ENCODE results near the gene FERMT2. TPM values are rescaled to one million over a fixed set of nuclear protein-coding genes. Genes with fewer than 3 reads are reported as not detected.
A peak's percentile ranks its signal among the peaks of the same experiment; 100 is the strongest.

FERMT2 gene
- total and polyA plus RNA-seq, 2 donors (not counting 1 experiment from before 2014, with no cell fraction given), result 0.05 TPM; not detected in 1

DNA sequence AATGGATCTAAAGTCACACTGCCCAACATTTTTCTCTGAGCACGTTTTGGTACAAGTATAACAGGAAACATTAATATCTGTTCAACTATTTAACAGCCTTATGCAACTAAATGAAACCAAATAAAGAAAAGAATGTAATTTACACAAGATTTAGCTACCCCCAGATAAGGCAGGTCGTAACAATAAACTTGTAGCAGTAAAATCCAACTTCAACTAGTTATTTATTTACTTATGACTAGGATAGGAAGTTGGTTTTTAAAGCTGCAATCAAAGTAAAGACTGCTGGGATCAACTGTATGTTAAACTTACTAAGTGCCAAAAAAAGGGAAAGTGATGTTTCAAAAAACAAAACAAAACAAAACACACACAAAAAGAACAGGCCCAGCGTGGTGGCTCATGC, 30.9 kb downstream of the FERMT2 start:
- CTCF ChIA-PET, result no interaction called here
- POLR2A ChIA-PET, result no interaction called here
- ATAC-seq (ENCODE audit: low read depth) (no peak), DNase-seq (no peak)
- H3K4me1 Mint-ChIP-seq, result peaks cover 11% of the 10 kb centered on the region
- Histone ChIP-seq H3K27ac (ENCODE audit: low read length in 2 of 2) (no peak overlapping the region), H3K9ac (ENCODE audit: low read length) (no peak overlapping the region), H4K20me1 (ENCODE audit: control insufficient read depth, insufficient read depth, low read length, poor library complexity, severe bottlenecking) (no peaks in the 10 kb centered on the region), H2AFZ (ENCODE audit: insufficient read depth, low read depth, low read length, poor library complexity, severe bottlenecking) (no peak overlapping the region), H3K4me2 (replicated peaks; ENCODE audit: low read depth, low read length, poor library complexity, severe bottlenecking) (no peak overlapping the region), H3K9me3 (ENCODE audit: control extremely low read depth in 1 of 3, control insufficient read depth in 2 of 3, insufficient read depth in 1 of 3, low read length in 2 of 3) (no peaks in the 10 kb centered on the region), H3K36me3 (replicated peaks in 1 of 2; ENCODE audit: control extremely low read depth in 1 of 2, control insufficient read depth in 1 of 2, extremely low read depth in 1 of 2, insufficient read depth in 2 of 2, low read length in 1 of 2) (no peaks in the 10 kb centered on the region), H3K4me1 (ENCODE audit: control insufficient read depth in 2 of 2, insufficient read depth in 2 of 2, low read length in 2 of 2) (peaks cover 14 to 15% of the 10 kb centered on the region in 2 donors), H3K4me3 (ENCODE audit: control extremely low read depth in 1 of 5, extremely low read depth in 1 of 5, insufficient read depth in 1 of 5, low read depth in 2 of 5, low read length in 4 of 5) (no peak overlapping the region), H3K79me2 (ENCODE audit: control insufficient read depth, insufficient read depth, low read length) (no peaks in the 10 kb centered on the region), H3K27me3 (replicated peaks in 1 of 4; ENCODE audit: control extremely low read depth in 1 of 4, control insufficient read depth in 3 of 4, insufficient read depth in 4 of 4, low read length in 3 of 4) (no peaks in the 10 kb centered on the region)
- peaks cover 3% of the 10 kb centered on the region for H3K27me3 Mint-ChIP-seq
- no peak overlapping the region for H3K27ac Mint-ChIP-seq
- no peak overlapping the region for H3K4me3 Mint-ChIP-seq
- WGBS (ENCODE audit: insufficient coverage), result no CpG with 5 or more reads among the region's 3 CpGs
- intact Hi-C loops (cut with micrococcal nuclease), result no loop called here
- no peaks in the 10 kb centered on the region for H3K9me3 Mint-ChIP-seq (ENCODE audit: insufficient read depth)
- TF ChIP-seq, protein P1, sequence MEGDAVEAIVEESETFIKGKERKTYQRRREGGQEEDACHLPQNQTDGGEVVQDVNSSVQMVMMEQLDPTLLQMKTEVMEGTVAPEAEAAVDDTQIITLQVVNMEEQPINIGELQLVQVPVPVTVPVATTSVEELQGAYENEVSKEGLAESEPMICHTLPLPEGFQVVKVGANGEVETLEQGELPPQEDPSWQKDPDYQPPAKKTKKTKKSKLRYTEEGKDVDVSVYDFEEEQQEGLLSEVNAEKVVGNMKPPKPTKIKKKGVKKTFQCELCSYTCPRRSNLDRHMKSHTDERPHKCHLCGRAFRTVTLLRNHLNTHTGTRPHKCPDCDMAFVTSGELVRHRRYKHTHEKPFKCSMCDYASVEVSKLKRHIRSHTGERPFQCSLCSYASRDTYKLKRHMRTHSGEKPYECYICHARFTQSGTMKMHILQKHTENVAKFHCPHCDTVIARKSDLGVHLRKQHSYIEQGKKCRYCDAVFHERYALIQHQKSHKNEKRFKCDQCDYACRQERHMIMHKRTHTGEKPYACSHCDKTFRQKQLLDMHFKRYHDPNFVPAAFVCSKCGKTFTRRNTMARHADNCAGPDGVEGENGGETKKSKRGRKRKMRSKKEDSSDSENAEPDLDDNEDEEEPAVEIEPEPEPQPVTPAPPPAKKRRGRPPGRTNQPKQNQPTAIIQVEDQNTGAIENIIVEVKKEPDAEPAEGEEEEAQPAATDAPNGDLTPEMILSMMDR (IDR thresholded peaks at IDR 0.05), result no peak
- TF ChIP-seq EZH2 (IDR thresholded peaks at IDR 0.05; ENCODE audit: borderline replicate concordance, insufficient read depth, low read depth, low read length, poor library complexity, severe bottlenecking), result no peak

DNA sequence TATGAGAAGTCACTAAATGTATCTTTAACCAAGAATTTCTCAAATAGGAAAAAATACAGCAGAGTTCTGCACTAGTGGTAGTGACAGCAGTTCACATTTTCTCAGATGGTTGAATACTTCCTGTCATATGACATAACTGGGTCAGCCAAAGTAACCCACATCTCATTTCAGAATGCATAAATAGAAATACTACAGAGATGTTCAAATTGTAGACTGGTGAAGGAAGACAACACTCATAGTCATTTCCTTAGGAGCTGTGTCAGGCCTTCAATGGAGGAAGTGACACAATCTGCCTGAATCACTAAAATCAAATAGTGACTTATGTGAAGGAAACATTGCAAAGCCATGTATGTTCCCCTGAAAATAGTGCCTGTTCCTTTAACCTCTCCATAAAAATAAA, 32.4 kb downstream of the FERMT2 start:
- Histone ChIP-seq H3K9ac (ENCODE audit: low read length) (no peak overlapping the region), H3K4me2 (replicated peaks; ENCODE audit: low read depth, low read length, poor library complexity, severe bottlenecking) (peak overlapping the region; percentile 7)
- no peak overlapping the region for H3K4me3 Mint-ChIP-seq

More for the DNA sequence above, 32.4 kb downstream of the FERMT2 start:
- no peak overlapping the region for H3K4me3 ChIP-seq (ENCODE audit: control extremely low read depth in 1 of 5, extremely low read depth in 1 of 5, insufficient read depth in 1 of 5, low read depth in 2 of 5, low read length in 4 of 5)
- H2AFZ ChIP-seq (ENCODE audit: insufficient read depth, low read depth, low read length, poor library complexity, severe bottlenecking), result no peak overlapping the region
- peaks cover 11% of the 10 kb centered on the region for H3K4me1 Mint-ChIP-seq
- ChIA-PET POLR2A (no interaction called here), CTCF (no interaction called here)
- peak overlapping the region in 1 of 2 donors; percentile 53 for H3K27ac ChIP-seq (ENCODE audit: low read length in 2 of 2)
- peaks cover 14 to 15% of the 10 kb centered on the region in 2 donors for H3K4me1 ChIP-seq (ENCODE audit: control insufficient read depth in 2 of 2, insufficient read depth in 2 of 2, low read length in 2 of 2)
- intact Hi-C loops (cut with micrococcal nuclease), result no loop called here
- DNase-seq (peak; percentile 69), ATAC-seq (ENCODE audit: low read depth) (peak; percentile 85)
- H3K36me3 ChIP-seq (replicated peaks in 1 of 2; ENCODE audit: control extremely low read depth in 1 of 2, control insufficient read depth in 1 of 2, extremely low read depth in 1 of 2, insufficient read depth in 2 of 2, low read length in 1 of 2), result no peaks in the 10 kb centered on the region
- no peaks in the 10 kb centered on the region for H3K9me3 ChIP-seq (ENCODE audit: control extremely low read depth in 1 of 3, control insufficient read depth in 2 of 3, insufficient read depth in 1 of 3, low read length in 2 of 3)
- H3K27me3 ChIP-seq (replicated peaks in 1 of 4; ENCODE audit: control extremely low read depth in 1 of 4, control insufficient read depth in 3 of 4, insufficient read depth in 4 of 4, low read length in 3 of 4), result no peaks in the 10 kb centered on the region
- no peak for TF ChIP-seq EZH2 (IDR thresholded peaks at IDR 0.05; ENCODE audit: borderline replicate concordance, insufficient read depth, low read depth, low read length, poor library complexity, severe bottlenecking)
- TF ChIP-seq, protein P1 (IDR thresholded peaks at IDR 0.05), result no peak
- H3K27me3 Mint-ChIP-seq, result peaks cover 3% of the 10 kb centered on the region
- no peaks in the 10 kb centered on the region for H3K79me2 ChIP-seq (ENCODE audit: control insufficient read depth, insufficient read depth, low read length)
- no peaks in the 10 kb centered on the region for H3K9me3 Mint-ChIP-seq (ENCODE audit: insufficient read depth)
- H3K27ac Mint-ChIP-seq, result peak overlapping the region; percentile 39
- no peaks in the 10 kb centered on the region for H4K20me1 ChIP-seq (ENCODE audit: control insufficient read depth, insufficient read depth, low read length, poor library complexity, severe bottlenecking)

All from B cell (primary cell).